Activated CD4-positive, alpha-beta T cell treated with anti-CD3 and anti-CD28 coated beads for 48 hours (primary cell): ENCODE measurements around the gene TMOD3.
"Not testable (repeated sequence)": the region's sequence is repeated elsewhere in the genome, so short reads cannot be mapped to it uniquely, and the experiment has no call there.

Experiments used
- DNase-seq: peaks from one replicate; pipeline ENCODE4 v3.0.0-alpha.2; 2020

The TMOD3 gene

DNA sequence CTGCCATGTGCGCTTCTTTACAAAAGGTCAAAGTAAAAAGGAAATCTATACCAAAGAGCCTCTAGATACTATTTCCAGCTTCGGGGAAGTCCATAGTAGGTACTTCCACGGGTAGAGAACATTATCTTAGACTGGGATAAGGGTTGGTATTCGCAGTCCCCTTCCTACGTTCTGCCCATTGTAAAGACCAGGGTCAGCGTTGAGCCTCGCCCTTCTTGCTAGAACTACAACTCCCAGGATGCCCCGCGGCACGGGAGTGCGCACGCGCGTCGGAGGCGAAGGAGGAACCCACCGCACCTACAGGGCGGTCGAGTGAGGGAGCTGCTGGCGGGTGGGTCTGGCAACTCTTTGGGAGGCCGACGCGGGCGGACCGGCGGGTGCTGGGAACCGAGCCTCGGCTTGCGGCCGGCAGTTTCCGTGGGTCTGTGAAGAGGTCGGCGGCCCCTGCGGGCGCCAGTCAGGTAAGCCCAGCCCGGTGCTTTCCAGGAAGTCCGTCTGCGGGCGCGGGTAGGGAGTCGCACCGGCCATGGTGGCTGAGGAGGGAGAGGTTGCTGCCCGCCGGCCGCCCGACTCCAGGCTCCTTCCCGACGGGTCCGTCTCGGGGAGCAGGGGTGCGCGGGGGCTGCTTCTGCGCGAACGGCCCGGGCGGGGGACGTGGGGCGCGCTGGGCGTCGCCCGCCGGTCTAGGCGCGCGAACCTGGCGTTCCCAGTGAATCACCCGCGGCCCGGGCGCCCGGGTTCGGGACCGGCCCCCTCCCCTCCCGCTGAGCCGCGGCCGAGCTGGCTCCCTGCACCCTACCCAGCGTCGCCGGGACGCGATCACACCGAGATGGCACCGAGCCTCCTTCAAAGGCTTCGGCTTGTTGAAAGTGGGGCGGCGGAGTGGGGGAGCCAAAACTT, at the start of gene TMOD3:
TSS of gene TMOD3 (plus strand) at position 278 of the 900 bp plus-strand sequence. CDS start 33,232 bp downstream, outside the sequence.
- DNase-seq: peak; percentile 95

DNA sequence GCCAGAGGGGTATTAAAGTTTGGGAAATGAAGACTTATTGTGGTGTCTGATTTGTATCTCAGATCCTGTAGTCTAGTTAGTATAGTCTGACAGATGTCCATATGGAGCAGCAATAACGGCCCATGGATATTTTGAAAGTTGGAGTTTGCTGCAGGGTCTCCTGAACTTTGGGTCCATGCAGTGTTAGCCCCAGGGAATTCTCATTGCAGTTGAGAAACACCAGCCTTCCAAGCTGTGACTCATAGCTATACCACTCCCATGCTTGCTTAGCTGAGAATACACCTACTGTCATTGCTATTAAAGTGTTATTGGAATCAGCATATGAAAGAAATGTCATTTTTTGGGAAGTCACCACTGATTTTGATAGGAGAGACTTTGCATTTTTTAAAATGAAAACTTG, 48.8 kb upstream of the TMOD3 start:
- no peak for DNase-seq

DNA sequence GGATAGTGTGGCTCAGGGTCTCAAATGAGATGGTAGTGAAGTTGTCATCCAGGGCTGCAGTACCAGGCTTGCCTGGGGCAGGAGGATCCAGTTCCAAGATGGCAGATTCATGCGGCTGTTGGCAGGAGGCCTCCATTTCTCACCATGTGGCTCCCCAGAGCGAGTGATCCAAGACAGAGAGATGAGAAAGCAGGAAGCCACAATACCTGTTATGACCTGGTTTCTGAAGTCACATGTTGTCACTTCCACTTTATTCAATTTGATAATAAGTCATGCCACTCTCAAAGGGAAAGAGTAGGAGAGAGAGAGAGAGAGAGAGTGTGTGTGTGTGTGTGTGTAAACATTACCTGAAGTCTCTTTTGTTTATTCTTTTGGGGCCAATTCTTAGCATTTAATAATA, 47.9 kb upstream of the TMOD3 start:
- no peak for DNase-seq

DNA sequence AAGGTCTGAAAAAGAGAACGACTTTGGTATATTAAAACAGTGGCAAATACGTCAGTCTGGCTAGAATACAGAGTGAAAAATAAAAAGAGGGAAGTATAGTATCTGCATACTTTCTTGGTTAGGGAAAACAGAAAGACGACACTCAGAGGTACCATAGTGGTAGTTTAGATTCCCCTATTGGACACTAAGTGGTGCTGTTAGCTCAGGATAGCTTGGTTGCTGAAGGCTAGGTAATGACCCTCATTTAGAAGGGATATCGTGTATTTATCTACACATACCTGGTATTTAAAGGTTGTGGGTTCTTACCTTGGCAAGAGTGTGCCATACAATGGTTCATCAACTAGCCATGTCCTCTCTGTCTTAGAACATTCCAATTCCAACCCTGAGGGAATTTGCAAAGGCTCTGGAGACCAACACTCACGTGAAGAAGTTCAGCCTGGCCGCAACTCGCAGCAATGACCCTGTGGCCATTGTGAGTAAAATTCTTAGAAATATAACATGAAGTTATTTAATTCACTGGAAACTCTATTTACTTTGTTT, 47.0 kb upstream of the TMOD3 start:
- no peak for DNase-seq

DNA sequence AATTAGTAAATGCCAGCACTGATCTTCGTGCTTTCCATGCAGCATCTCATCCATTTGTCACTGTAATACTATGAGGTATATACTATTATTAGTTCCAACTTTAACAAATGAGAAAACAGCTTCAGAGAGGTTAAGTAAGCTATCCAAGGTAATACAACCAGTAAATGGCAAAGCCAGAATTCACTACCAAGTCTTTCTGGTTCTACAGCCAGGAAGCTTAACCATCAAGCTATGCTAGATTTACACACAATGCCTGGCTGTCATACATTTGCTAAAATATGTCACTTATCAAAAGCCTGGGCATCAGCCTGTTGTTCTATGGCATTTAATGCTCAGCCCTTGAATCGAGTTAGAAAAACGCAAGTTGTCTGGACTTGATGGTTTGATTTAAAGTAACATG, 45.5 kb upstream of the TMOD3 start:
- DNase-seq: no peak

DNA sequence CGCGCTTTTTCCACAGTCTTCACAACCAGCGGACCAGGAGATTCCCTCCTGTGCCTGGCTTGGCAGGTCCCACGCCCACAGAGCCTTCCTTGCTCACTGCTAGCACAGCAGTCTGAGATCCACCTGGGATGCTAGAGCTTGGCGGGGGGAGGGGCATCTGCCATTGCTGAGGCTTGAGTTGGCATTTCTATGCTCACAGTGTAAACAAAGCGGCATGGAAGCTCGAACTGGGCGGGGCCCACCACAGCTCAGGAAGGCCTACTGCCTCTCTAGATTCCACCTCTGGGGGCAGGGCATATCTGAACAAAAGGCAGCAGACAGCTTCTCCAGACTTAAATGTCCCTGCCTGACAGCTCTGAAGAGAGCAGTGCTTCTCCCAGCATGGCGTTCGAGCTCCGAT, 42.3 kb upstream of the TMOD3 start:
- DNase-seq: not testable (repeated sequence)

DNA sequence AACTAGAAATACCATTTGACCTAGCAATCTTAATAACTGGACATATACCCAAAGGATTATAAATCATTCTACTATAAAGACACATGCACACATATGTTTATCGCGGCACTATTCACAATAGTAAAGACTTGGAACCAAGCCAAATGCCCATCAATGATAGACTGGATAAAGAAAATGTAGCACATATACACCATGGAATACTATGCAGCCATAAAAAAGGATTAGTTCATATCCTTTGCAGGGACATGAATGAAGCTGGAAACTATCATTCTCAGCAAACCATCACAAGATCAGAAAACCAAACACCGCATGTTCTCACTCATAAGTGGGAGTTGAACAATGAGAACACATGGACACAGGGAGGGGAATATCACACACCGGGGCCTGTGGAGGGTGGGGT, 37.0 kb upstream of the TMOD3 start:
- not testable (repeated sequence) for DNase-seq

DNA sequence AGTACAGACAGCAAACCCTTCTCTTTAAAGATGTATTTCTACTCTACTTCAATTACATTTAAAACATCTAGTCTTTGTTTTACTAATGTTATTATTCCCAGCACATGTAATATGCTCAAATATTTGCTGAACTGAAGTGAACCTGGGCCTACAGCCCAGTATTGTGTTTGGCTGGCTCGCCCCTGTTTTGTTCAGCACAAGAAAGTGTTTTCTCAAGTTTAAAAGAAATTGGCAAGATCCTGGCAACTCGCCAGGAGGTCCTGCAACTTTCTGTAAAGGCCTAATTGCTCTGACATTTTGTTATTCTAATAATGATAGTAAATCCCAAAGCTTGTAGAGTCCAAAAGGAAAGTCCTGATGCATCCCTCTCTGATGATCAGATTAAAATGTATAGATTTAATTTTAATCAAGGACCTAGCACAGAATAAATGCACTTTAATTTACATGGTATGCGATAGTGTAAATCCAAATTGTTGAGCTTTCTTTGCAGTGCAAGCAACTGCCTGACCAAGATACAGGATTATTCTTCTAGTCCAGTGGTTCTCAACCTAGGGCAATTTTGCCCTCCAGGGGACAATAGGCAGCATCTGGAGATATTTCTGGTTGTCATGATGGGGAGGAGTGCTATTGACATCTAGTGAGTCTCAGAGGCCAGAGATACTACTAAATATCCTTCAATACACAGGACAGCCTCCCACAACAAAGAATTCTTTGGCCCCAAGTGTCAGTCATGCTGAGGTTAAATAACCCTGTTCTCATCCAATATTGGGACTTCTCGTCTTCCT, 35.7 kb upstream of the TMOD3 start:
- no peak for DNase-seq

DNA sequence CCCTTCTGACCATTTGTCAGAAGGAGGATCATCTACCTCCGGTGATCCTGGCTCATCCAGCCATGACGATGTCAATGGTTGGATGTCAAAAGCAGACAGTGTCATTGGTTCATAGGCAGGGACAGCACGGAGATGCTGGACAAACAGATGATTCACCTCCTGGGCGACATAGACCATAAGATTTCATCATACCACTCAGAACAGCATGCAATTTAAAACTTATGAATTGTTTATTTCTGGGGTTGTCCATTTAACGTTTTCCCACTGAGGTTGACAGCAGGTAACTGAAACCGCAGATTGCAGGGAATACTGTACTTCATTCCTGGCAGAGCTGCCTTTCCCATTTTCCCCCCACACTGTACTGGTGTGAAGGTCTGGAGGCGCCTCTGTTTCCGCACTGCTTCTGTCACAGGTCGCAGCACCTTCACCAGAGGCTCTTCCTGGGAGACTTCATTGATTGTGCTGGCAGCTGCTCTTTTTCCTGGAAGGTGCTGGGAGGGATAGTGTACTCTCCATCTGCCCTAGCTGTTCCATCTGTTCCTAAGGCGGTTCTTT, 32.5 kb upstream of the TMOD3 start:
- DNase-seq: no peak

DNA sequence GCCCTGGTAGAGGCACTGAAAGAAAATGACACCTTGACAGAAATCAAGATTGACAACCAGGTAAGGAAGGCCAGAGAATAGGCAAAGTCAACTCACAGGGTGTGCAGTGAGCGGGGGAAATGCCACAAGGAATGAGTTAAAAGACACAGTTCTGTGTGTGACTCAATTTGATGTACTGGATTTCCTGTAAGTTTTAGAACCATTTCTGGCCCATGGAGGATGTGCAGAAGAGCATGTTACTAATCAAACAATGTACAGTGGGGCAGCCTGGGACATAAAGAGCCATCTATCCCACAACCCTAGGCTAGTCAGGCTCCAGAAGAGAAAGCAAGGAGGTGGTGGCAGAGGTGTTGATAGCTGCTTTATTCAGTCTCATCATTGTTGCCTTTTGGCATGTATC, 31.2 kb upstream of the TMOD3 start:
- DNase-seq: no peak

DNA sequence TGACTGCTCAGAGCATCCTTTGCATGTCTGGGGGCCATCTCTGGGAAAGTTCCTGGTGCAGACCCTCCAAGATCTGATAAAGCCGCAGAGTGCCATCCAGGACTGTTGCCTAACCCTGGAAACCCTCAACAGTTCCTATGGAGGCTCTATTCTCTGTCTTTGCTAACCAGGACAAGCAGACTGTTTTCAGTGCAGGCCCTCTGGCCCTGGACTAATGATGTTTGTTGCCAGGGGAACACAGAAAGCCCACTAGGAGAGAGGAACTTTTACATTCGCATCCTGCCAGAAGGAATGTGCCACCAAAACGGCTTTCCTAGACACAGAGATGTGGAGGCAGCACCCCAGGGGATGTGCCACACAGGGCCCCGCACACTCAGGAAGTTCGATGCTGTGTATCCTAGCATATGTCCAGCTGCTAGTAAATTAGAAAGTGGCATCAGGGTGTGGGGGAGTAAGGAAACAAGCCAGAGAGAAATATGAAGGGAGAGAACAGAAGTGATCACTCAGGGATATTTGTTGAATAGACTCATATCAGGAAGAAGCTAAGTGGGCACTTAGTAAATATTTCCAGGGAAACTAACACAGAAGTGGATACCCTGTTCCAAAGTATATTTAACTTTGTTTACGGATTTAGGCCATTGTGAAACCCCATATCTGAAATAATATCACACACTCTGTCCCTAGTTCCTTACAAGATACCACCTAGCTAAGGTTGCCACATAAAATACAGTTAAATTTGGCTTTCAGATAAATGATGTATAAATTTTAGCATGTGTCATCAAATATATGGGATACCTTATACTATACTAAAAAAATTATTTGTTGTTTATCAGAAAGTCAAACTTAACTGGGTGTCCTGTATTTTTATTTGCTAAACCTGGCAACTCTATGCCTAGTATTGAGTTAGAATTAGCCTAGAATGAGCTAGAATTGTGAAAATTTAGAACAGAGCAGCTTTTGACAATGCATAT, 29.9 kb upstream of the TMOD3 start:
- DNase-seq: no peak

DNA sequence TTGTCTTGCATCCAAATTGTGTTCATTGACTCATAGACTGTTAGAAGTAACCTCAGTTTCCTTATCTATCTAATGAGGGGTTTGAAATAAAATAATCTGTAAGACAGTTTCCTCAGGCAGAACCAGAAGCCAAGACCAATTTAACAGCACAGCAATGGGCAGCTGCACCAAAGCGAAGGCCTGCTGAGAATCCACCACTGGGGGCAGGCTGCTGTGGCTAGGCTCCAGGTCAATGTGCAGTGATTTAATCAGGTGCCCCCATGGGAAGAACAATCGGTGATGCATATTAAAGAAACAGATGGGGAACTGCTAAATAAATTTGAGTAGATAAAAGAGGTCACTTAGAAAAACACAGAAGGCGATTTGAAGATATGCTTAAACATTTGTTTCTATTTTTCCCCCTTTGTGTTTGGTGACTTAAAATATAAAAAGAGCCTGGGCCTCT, 28.0 kb upstream of the TMOD3 start:
- DNase-seq: peak; percentile 10

DNA sequence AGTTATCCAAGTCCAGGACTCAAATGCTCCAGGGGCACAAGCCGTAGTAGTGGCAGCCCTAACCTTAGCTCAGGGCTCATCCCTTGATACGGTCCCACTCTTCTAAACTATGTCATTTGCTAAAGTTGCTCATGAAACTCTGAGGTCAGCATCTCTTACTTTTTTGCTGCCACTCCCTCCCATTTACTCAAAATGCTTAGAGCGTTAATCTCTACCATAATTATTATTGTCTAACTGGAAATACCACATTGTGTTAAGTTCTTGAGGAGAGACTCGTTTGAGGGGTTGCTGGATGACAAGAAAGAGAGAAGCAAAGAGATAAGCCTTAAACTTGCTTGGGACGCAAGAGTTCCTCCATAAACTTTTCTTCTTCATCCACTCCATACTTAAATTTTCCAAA, 26.9 kb upstream of the TMOD3 start:
- no peak for DNase-seq

DNA sequence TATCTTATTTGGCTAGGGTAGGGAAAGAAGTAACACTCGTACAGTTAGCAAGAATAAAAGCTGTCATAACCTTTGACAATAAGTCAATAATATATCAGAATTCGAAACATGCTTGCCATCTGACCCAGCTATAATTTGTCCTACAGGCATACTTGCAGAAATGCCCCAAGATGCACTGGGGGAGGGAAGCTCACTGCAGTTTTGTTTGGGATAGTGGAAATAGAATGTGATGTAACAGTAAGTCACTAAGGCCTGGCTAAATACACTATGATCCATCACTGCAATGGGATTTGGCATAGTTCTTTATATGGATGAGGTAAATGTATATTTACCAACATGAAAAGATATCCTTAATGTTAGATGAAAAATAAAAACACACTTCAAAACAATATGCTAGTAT, 25.5 kb upstream of the TMOD3 start:
- no peak for DNase-seq

DNA sequence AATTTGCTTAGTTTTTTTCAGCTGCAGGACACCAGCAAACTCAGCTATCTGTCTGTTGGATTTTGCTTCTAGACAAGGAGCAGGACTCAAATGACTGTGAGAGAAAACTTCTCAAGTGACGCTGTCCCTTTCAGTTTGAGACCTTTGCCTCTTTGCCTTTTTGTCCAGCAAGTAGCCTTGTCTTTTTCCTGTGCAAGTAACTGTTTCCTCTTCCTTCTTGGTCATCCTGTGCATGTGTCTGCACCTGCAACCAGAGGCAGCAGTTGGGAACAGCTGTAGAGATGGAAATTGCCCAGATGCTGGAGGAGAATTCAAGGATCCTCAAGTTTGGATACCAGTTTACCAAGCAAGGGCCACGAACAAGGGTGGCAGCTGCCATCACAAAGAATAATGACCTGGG, 23.3 kb upstream of the TMOD3 start:
- no peak for DNase-seq

DNA sequence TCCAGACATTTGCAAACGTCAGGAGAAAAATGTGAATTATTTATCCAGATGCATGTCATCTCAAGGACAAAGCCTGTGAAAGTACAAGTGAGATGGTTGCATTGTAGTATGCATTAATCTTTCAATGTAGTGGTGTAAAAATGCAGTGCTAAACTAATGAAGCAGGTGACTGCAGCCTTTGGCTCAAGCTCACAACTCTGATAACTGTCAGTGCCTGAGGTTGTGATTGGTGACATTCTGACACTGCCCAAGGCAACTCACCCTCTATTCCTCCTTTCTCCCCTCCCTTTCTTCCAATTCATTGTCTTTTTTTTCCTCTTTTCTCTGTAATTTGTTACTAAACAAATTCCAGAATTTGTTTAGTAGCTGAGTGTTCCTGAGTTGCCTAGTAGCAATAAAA, 20.0 kb upstream of the TMOD3 start:
- no peak for DNase-seq

DNA sequence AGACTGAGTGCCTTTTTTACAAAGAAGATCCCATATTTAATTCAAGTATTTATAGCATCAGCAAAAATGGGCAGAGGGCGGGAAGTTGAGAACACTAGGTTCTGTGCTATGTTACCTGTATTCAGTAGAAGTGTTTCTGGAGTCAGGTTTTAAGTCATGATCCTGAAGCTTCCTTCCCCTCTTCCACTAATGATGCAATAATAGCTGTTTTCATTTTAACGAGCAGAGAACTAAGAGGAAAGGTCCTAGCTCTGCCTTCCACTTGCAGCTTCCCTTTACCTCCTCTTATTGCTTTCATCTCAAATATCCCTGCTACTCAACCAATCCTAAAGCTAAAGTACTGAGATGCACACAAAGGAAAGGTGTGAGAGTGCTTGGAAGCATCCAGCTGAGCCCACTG, 16.9 kb upstream of the TMOD3 start:
- DNase-seq: no peak

DNA sequence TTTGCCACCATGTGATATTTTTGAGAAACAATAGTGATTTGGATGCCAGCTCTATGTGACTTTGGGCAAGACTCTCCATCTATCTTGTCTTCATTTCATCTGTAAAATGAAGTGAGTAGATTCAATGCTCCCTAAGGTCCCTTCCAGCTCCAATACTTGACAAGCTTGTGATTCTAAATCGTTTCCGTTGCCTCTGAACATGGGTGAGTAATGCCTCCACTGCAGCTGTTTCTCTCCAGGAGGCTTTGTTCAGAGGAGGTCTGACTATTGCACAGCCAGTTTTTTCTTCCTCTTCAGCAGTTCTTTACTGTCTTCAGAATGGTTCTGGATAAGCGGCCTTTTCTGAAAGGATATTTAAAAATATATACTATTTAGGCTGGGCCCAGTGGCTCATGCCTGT, 14.8 kb upstream of the TMOD3 start:
- DNase-seq: no peak

DNA sequence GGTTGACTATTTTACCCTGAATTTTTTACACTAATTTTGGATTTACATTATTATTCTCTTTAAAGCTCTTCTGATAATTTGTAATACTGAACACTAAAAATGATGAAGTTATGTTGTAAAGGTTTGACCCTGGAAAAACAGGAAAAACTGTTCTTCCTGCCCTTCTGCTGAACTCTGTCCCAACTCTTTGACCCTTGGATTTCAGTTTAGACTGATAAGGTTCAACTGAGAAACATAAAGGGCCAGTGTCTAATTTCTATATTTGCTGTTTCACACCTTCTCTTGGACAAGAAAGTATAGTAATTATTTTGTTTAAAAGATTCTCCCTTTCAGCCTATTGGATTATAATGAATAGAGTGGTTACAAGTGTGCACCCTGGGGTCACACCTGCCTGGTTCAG, 12.8 kb upstream of the TMOD3 start:
- no peak for DNase-seq

DNA sequence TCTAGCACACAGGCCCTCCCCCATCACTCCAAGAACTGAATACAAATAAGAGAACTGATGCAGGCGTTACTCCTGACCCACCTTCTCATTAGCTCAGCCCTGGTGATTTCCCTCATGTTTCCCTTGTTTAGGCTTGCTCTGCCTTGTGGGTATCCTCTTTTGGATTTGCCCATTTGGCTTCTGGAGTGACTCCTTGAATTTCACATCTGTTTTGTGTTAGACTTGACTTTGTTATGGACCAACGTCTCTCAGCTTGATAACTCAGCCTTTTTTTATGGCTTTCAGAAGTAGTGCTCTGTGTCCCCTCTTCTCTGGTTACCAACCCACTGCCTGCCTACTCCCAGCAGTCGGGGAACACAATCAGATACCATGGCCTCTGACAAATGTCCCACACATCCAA, 11.3 kb upstream of the TMOD3 start:
- no peak for DNase-seq

DNA sequence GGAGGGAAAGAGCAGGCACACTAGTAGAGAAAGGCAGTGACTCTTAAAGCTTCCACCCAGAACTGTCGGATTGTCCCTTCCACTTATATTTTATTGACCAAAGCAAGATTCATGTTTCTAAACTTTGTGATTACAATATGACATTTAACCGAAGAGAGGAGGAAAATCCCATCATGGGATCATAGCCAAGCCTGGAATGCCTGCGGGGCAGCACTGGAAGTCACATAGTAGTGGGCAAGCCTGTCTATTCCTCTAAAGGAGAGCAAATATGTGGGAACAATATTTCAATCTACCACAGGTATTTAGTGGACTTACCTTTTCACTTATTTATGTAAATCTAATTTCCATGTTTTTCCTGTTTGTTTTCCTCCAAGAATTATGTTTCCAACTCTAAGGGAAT, 3.8 kb upstream of the TMOD3 start:
- no peak for DNase-seq
